ENCODE measurements around the gene PIGQ. TPM values are rescaled to one million over a fixed set of nuclear protein-coding genes. Genes with fewer than 3 reads are reported as not detected.

PIGQ gene
- total and polyA plus RNA-seq, 12 donors = 13.7 to 43.7 (median 20.2) TPM

DNA sequence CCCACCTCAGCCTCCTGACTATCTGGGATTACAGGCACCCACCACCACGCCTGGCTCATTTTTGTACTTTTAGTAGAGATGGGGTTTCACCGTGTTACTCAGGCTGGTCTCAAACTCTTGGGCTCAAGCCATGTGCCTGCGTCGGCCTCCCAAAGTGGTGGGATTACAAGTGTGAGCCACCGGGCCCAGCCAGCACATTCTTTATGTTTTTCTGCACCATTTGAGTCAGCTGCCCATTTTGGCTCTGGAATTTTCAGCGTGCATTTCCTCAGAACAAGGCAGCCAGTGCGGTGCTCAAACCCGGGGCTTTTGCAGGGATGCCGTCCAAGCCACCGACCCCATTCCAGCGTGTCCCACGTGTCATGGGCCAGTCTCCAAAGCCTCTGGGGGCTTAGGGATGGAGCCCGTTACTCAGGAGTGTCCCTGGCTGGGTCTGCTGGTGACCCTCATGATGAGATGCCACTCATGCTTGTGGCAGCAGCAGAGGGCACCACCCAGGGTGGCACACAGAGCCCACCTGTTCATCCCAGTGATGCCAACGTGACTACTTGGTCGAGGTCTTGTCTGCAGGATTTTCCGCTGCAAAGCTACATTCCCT, 16.4 kb downstream of the PIGQ start:
- ATAC-seq (no peak), DNase-seq (no peak)
- H3K27ac ChIP-seq = no peak overlapping the region
- TF ChIP-seq, protein P1, sequence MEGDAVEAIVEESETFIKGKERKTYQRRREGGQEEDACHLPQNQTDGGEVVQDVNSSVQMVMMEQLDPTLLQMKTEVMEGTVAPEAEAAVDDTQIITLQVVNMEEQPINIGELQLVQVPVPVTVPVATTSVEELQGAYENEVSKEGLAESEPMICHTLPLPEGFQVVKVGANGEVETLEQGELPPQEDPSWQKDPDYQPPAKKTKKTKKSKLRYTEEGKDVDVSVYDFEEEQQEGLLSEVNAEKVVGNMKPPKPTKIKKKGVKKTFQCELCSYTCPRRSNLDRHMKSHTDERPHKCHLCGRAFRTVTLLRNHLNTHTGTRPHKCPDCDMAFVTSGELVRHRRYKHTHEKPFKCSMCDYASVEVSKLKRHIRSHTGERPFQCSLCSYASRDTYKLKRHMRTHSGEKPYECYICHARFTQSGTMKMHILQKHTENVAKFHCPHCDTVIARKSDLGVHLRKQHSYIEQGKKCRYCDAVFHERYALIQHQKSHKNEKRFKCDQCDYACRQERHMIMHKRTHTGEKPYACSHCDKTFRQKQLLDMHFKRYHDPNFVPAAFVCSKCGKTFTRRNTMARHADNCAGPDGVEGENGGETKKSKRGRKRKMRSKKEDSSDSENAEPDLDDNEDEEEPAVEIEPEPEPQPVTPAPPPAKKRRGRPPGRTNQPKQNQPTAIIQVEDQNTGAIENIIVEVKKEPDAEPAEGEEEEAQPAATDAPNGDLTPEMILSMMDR (IDR thresholded peaks at IDR 0.05) = no peak
- intact Hi-C loops (cut with DNase I) = loop anchor here in 5 of 10 donors (5.0 to 10.0 kb wide), 4 partner anchors 69 to 161 kb away; partner anchors contain the start of genes RHOT2 (in 2 of the 5) and RAB11FIP3 (in 1 of the 5)
- peaks cover 0 to 8% (median 0%) of the 10 kb centered on the region in 9 donors for H3K36me3 ChIP-seq
- H3K9me3 ChIP-seq = no peaks in the 10 kb centered on the region
- no peak overlapping the region for H3K4me3 ChIP-seq
- 44 to 54% methylated on average over 16 of the region's 16 CpGs for WGBS, 2 donors
- H3K27me3 ChIP-seq = no peaks in the 10 kb centered on the region
- H3K4me1 ChIP-seq = peaks cover 10 to 52% (median 32%) of the 10 kb centered on the region in 9 donors

DNA sequence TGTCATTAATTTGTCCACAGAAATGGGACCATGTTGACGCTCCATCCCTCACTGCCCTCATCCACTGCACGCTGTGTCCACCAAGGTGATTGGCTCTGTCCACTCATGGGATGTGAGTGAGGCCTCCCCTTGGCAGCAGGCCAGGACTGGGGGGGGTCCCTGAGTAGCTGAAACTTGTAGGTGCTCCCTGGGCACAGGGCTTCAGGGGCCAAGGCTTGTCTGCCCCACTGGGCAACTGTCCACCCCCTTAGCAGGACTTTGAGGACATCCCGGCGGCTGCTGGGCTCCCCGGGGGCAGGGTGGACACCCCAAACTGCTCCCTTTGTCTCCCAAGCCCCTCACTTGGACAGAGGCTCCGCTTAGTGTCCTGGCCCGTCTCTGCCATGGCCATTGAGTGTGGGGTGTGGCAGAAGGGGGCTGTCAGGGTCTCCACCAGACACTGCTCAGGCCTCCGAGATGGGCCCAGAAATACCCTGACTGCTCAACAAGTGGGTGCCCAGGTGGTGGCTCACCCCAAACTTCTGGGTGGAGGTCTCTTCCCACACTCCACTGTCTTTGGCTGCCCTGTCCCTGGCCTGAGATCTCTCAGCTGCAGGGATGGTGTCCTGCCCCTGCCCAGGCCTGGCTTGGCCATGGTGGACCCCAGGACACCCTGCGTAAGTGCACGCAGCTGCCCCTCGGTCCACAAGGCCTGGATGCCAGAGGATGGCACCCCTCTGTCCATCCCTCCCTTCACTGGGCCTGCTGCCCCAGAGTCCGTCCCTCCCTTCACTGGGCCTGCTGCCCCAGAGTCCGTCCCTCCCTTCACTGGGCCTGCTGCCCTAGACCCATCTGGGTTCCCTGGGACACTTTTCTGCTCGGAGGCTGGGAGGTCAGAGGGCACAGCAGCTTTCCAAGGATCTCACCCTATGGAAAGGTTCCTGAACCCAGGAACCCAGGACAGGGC, 17.1 kb downstream of the PIGQ start:
- intact Hi-C loops (cut with DNase I) = loop anchor here in 5 of 10 donors (5.0 to 10.0 kb wide), 4 partner anchors 68 to 162 kb away; partner anchors contain the start of genes RHOT2 (in 2 of the 5) and RAB11FIP3 (in 1 of the 5)
- peak overlapping the region in 3 of 10 donors; percentile 8 to 91 (median 86) for H3K4me3 ChIP-seq
- TF ChIP-seq, protein P1 (IDR thresholded peaks at IDR 0.05) = no peak
- peaks cover 0 to 7% (median 0%) of the 10 kb centered on the region in 9 donors for H3K36me3 ChIP-seq
- no peaks in the 10 kb centered on the region for H3K9me3 ChIP-seq
- DNase-seq = peak in 1 of 2 donors; percentile 57
- H3K27me3 ChIP-seq = no peaks in the 10 kb centered on the region
- peaks cover 10 to 60% (median 38%) of the 10 kb centered on the region in 9 donors for H3K4me1 ChIP-seq
- 63 to 72% methylated on average over 14 of the region's 14 CpGs for WGBS, 2 donors
- no peak for ATAC-seq
- H3K27ac ChIP-seq = peak overlapping the region in 7 of 10 donors; percentile 11 to 100 (median 97)

DNA sequence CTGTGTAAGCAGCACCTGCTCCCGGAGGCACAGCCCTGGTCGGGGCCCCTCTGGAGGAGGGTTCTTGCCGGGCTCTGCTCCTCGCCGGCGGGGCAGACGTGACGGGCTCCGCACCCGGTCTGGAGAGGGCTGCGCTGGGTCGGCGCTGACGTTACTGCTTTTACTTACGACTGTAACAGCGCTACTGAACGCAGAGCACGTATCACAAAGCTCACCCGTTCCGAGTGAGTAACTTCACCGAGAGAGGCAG, 18.8 kb downstream of the PIGQ start:
- Histone ChIP-seq H3K4me1 (peaks cover 10 to 67% (median 45%) of the 10 kb centered on the region in 9 donors), H3K36me3 (peaks cover 0 to 9% (median 0%) of the 10 kb centered on the region in 9 donors), H3K27me3 (no peaks in the 10 kb centered on the region), H3K4me3 (peak overlapping the region; percentile 54 to 97 (median 85)), H3K9me3 (no peaks in the 10 kb centered on the region), H3K27ac (peak overlapping the region; percentile 80 to 100 (median 99))
- ATAC-seq (no peak), DNase-seq (peak in 1 of 2 donors; percentile 45)
- intact Hi-C loops (cut with DNase I) = loop anchor here in 5 of 10 donors (2.0 to 10.0 kb wide), 6 partner anchors 20 to 164 kb away; partner anchors contain the start of genes RHOT2 (in 2 of the 5), METTL26 (in 1 of the 5), PIGQ (in 1 of the 5) and RAB11FIP3 (in 1 of the 5)
- TF ChIP-seq, protein P1 (IDR thresholded peaks at IDR 0.05) = no peak
- WGBS, 2 donors = 0 to 1% methylated on average over 21 of the region's 21 CpGs
